GM12891 (cell line): ENCODE data around the gene ITGA1.
"Not testable (repeated sequence)": the region's sequence is repeated elsewhere in the genome, so short reads cannot be mapped to it uniquely, and the experiment has no call there.

Source experiments
- DNase-seq: peaks from one replicate; pipeline ENCODE4 v3.0.0; 2011; ENCODE audit warnings: low spot score; ENCODE audit not compliant: insufficient read length
- FAIRE-seq: peaks from 2 replicates; lab custom pipeline; 2011; peaks lifted over from hg19 to GRCh38; lab: Jason Lieb, UNC
- PAX5 ChIP-seq: IDR thresholded peaks from 2 replicates; pipeline ENCODE4 v1.6.1; 2011; ENCODE audit warnings: low read length, moderate library complexity, mild to moderate bottlenecking; ENCODE audit not compliant: insufficient read depth, severe bottlenecking
- POLR2A ChIP-seq: IDR thresholded peaks from 2 replicates; pipeline ENCODE4 v1.6.1; 2011; ENCODE audit warnings: low read depth, low read length, control low read depth
- POLR2AphosphoS5 ChIP-seq: IDR thresholded peaks from 2 replicates; pipeline ENCODE4 v1.6.1; 2011; ENCODE audit warnings: low read depth, low read length, control low read depth
- POU2F2 ChIP-seq: IDR thresholded peaks from 2 replicates; pipeline ENCODE4 v1.6.1; 2011; ENCODE audit warnings: low read depth, mild to moderate bottlenecking, control low read depth, low read length, moderate library complexity
- SPI1 ChIP-seq: IDR thresholded peaks from 2 replicates; pipeline ENCODE4 v1.6.1; 2011; ENCODE audit warnings: low read depth, low read length, control low read depth
- TAF1 ChIP-seq: IDR thresholded peaks from 2 replicates; pipeline ENCODE4 v1.6.1; 2011; ENCODE audit warnings: low read depth, low read length, control low read depth

ITGA1 gene

DNA sequence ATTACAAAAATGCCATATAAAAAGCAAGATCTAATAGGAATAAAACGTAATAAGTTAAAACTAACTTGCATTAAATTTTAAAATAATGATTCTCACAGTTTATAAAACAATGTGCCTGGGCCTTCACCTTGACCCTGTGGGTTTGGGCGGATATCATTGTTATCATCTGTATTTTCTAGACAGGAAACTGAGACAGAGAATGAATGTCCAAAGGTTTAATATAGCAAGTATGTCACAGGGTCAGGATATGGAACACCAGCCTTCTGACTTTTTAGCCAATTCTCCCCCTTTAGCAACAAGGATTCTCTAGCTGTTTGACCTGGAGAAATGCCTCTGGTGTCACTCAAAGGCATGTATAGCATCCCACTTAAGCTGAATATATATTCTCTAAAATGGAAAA lies 67.2 kb downstream of the ITGA1 start:
- FAIRE-seq = no peak
- DNase-seq = no peak
- no peak for TF ChIP-seq PAX5
- TF ChIP-seq TAF1 = no peak
- no peak for TF ChIP-seq POU2F2
- no peak for TF ChIP-seq POLR2A
- no peak for TF ChIP-seq SPI1
- no peak for TF ChIP-seq POLR2AphosphoS5

DNA sequence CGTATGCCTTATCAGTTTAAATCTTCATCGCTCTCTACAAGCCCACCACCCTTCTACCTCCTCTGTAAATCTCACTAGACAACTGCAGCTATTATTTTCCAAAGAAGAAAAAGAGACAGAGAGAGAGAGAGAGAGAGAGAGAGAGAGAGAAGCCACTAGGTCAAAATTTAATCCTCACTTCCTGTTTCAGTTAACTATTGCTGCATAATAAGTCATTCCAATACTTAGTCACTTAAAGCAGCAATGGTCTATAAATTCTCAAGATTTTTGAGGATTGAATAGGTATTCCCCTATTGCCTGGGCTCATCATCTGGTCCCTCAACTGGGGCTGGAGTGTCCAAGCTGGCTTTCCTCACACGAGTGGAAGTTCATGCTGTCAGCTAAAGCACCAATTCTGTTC lies 68.8 kb downstream of the ITGA1 start:
- no peak for FAIRE-seq
- DNase-seq = no peak
- TF ChIP-seq TAF1 = no peak
- TF ChIP-seq SPI1 = peak; percentile 75

DNA sequence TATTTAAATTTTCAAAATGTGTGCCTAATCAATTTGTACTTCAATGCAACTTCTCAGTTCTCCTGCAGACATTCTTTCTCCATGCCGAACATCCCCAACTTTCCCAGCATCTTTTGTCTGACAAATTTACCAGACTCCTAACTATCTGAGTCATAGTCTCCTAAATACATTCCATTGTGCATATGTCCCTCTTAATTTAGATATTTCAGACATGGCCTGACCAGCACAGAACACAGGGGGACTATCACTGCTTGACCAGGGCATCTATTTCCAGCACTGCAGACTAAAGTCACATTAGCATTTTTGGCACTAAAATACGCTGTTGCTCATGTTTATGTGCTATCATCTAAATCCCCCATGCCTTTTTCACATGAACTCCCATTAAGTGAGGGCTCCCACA lies 71.9 kb downstream of the ITGA1 start:
- no peak for TF ChIP-seq POLR2A
- TF ChIP-seq PAX5 = no peak
- TF ChIP-seq TAF1 = no peak
- TF ChIP-seq SPI1 = no peak
- no peak for TF ChIP-seq POU2F2
- no peak for TF ChIP-seq POLR2AphosphoS5
- no peak for FAIRE-seq
- no peak for DNase-seq

DNA sequence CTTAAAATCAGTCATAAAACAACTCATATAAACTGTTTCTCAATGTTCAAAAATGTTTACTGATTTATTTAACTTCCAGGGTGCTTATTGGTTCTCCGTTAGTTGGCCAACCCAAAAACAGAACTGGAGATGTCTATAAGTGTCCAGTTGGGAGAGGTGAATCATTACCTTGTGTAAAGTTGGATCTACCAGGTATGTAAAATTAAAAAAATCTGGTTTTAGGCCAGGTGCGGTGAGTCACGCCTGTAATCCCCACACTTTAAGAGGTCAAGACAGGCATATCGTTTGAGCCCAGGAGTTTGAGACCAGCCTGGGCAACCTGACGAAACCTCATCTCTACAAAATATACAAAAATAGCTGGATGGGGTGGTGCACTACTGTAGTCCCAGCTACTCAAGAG lies 73.7 kb downstream of the ITGA1 start:
- FAIRE-seq (no peak), DNase-seq (no peak)
- TF ChIP-seq TAF1 (no peak), PAX5 (no peak), POLR2AphosphoS5 (no peak), SPI1 (no peak), POU2F2 (no peak), POLR2A (no peak)

DNA sequence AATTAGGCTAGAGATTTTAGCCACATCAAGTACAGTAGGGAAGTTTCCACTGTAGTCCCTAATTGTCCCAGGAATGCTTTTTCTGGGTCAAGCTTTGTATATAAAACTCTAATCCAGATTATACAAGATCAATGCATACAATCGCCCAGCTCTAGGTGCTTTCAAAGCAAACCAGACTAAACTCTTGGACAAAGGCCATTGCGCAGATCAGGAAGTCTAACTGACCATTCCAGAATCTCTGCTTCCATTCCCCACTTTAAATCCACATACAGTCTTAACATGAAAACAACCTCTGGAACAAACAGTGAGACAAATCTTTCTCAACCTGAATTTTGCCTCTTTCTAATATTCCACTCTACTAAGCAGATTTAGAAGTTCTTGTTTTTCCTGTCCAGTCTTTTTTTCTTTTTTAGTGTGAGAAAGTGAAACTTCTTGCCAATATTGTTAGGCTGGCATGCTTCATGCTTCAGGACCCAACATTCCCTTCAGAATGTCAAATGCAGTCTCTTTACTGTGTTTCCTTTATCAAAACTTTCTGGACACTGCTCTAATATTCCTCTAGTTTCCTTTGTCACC lies 76.1 kb downstream of the ITGA1 start:
- TF ChIP-seq POLR2AphosphoS5 = no peak
- no peak for TF ChIP-seq POU2F2
- no peak for TF ChIP-seq TAF1
- no peak for TF ChIP-seq SPI1
- TF ChIP-seq POLR2A = no peak
- FAIRE-seq (no peak), DNase-seq (no peak)

DNA sequence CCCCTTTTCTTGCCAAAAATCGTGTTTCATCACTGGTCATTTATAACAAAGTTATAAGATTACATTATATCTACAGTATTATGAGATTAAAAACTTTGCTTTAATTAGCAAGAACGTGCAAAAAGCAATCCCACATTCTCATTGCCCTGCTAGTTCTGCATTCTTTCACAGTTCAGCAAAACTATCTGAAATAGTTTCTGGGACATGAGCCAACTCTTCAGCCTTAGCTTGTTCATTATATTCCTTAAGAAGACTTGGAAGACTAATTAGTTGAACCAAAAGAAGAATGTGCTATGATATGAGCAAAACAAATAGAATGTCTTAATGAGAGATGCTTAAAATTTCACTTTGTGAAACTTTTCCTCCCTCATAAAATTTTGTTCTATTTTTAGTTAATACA lies 76.7 kb downstream of the ITGA1 start:
- DNase-seq (no peak), FAIRE-seq (no peak)
- no peak for TF ChIP-seq POLR2A
- no peak for TF ChIP-seq POLR2AphosphoS5
- no peak for TF ChIP-seq PAX5
- no peak for TF ChIP-seq TAF1
- TF ChIP-seq SPI1 = no peak
- no peak for TF ChIP-seq POU2F2

DNA sequence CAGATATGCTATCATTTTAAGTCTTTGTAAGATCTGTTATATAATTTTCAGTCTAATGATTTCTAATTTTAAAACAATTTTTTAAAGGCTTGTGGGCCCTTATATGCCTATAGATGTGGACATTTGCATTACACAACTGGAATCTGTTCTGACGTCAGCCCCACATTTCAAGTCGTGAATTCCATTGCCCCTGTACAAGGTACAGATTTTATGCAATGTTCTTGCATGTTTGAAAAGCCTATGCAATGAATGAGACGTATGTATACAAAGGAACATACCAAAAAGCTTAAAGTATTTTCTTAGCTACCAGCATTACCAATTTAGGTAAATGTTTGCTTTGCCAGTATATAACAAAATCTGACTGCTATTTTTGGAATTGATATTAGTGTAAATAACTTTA lies 77.2 kb downstream of the ITGA1 start:
- no peak for FAIRE-seq
- TF ChIP-seq SPI1 (no peak), PAX5 (no peak), POU2F2 (no peak), POLR2A (no peak), TAF1 (no peak), POLR2AphosphoS5 (no peak)
- DNase-seq = no peak

DNA sequence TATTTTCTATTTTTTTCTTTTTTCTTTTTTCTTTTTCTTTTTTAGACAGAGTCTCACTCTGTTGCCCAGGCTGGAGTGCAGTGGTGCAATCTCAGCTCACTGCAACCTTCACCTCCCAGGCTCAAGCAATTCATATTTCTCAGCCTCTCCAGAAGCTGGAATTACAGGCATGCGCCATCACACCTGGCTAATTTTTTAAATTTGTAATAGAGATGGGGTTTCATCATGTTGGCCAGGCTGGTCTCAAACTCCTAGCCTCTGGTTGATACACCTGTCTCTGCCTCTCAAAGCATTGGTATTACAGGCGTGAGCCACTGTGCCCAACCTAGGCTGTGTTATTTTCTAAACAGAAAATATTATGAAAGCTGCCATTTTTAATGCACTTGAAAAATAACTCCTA lies 78.3 kb downstream of the ITGA1 start:
- FAIRE-seq, DNase-seq: not testable (repeated sequence)

DNA sequence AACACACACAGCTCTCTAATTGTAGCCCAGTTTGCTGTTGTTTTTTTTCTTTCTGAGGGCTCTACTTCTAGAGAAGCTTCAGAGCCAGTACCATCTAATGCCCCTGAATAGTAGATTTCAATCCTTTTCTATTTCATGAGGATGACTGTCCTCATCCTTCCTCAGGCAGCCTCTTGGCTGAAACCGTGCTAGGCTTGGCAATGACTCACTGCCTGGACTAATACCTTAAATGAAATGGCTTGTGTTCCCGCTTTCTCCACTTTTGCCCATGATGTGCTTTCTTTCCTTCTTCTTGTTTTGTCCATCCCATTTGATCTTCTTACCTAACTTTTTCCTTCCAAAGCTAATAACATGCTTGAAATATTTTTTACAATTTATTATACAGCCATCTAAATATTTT lies 80.1 kb downstream of the ITGA1 start:
- DNase-seq (no peak), FAIRE-seq (no peak)
- TF ChIP-seq POLR2A (no peak), POLR2AphosphoS5 (no peak)

DNA sequence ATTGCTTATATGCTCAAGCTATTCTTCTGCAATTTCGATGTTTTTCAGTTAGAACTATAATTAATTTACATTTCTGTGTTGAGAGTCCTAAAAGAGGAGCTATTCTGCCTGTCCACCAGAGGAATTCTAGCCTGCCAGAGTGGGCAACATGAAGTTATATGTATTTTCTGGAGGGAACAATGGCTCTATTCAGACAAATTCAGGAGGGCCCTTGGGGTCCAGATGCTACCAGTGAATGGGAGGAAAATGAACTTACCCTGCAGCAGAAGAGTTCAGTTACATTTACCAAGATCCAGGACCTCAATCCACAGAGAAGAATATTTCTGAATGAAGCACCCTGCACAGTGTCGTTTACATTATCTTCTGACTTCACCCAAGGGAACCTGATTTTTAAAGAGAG lies 80.7 kb downstream of the ITGA1 start:
- TF ChIP-seq POLR2AphosphoS5 = no peak
- TF ChIP-seq POU2F2 = no peak
- TF ChIP-seq SPI1 = no peak
- no peak for TF ChIP-seq PAX5
- no peak for TF ChIP-seq TAF1
- no peak for TF ChIP-seq POLR2A
- no peak for FAIRE-seq
- DNase-seq = no peak

DNA sequence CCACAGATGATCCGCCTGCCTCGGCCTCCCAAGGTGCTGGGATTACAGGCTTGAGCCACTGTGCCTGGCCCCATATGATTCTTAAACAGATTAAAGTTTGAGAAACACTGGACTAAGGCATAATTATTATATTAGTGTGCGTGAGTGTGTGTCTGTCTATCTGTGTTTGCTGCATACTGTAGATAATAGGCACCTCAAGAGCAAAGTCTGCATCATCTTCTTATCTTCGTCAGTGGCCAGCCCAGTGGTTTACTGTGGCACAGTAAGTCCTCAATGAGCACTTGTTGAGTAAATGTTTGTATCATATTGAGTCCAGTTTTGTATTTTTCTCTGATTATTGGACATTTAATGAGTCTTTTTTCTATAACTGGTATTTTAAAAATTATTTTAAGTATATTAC lies 81.7 kb downstream of the ITGA1 start:
- FAIRE-seq (no peak), DNase-seq (no peak)
- no peak for TF ChIP-seq TAF1
- TF ChIP-seq PAX5 = no peak
